Stimulated activated CD4-positive, alpha-beta T cell treated with anti-CD3 and anti-CD28 coated beads, Interleukin-2, amount 100 ng/mL, for 4 hours (primary cell): Measurements from ENCODE around the gene UBASH3A.
A peak's percentile ranks its signal among the peaks of the same experiment; 100 is the strongest.

Experiments used
- DNase-seq: peaks from one replicate; pipeline ENCODE4 v3.0.0-alpha.2; 2020; ENCODE audit warnings: low read depth

UBASH3A gene

GRCh38 chr21:42451941-42452340 lies 48.2 kb downstream of the UBASH3A start:
- no peak for DNase-seq

GRCh38 chr21:42452401-42453223 lies 48.9 kb downstream of the UBASH3A start:
- DNase-seq = no peak

GRCh38 chr21:42453224-42453985 lies 49.7 kb downstream of the UBASH3A start:
- DNase-seq = no peak

GRCh38 chr21:42453986-42454570 lies 50.4 kb downstream of the UBASH3A start:
- no peak for DNase-seq

- no peak for DNase-seq
These were observed 51.1 kb downstream of the UBASH3A start for GRCh38 chr21:42454786-42455185.

GRCh38 chr21:42455196-42455595 lies 51.5 kb downstream of the UBASH3A start:
- no peak for DNase-seq

GRCh38 chr21:42455754-42456440 lies 52.2 kb downstream of the UBASH3A start:
- DNase-seq = no peak

GRCh38 chr21:42456457-42456856 lies 52.8 kb downstream of the UBASH3A start:
- peak; percentile 52 for DNase-seq

- DNase-seq = no peak
These were observed 55.4 kb downstream of the UBASH3A start for GRCh38 chr21:42459082-42459460.

- no peak for DNase-seq
These were observed 56.0 kb downstream of the UBASH3A start for GRCh38 chr21:42459546-42460215.

GRCh38 chr21:42460391-42461184 lies 56.9 kb downstream of the UBASH3A start:
- no peak for DNase-seq

GRCh38 chr21:42461185-42461520 lies 57.5 kb downstream of the UBASH3A start:
- DNase-seq = no peak

GRCh38 chr21:42461881-42462877 lies 58.5 kb downstream of the UBASH3A start:
- DNase-seq = no peak

GRCh38 chr21:42463861-42464515 lies 60.3 kb downstream of the UBASH3A start:
- DNase-seq = peak; percentile 57

- no peak for DNase-seq
These were observed 61.5 kb downstream of the UBASH3A start for GRCh38 chr21:42465008-42465802.

GRCh38 chr21:42465803-42466127 lies 62.1 kb downstream of the UBASH3A start:
- DNase-seq = no peak

- DNase-seq = no peak
These were observed 63.0 kb downstream of the UBASH3A start for GRCh38 chr21:42466700-42467099.

GRCh38 chr21:42467140-42467983 lies 63.7 kb downstream of the UBASH3A start:
- no peak for DNase-seq
